K562 (cell line): ENCODE results near the gene HKDC1. TPM values are rescaled to one million over a fixed set of nuclear protein-coding genes. Genes with fewer than 3 reads are reported as not detected.

Experiments
- ATF7 ChIP-seq: fragments of 450-650 bp; IDR thresholded peaks from 2 replicates; pipeline ENCODE4 v1.7.1; 2014; ENCODE audit warnings: mild to moderate bottlenecking, moderate library complexity
- BCL6 ChIP-seq: fragments of 250-450 bp; sonication (Bioruptor Pico); IDR thresholded peaks from 2 replicates; pipeline ENCODE4 v1.4.0; 2020
- CC2D1A ChIP-seq: fragments of 450-650 bp; IDR thresholded peaks from 2 replicates; pipeline ENCODE4 v1.6.1; 2017; ENCODE audit warnings: mild to moderate bottlenecking
- E2F3 ChIP-seq: fragments of 250-450 bp; sonication (Bioruptor Pico); IDR thresholded peaks from 2 replicates; pipeline ENCODE4 v1.4.0; 2020; ENCODE audit warnings: mild to moderate bottlenecking
- FOXA1 ChIP-seq: fragments of 450-650 bp; IDR thresholded peaks from 2 replicates; pipeline ENCODE4 v1.6.1; 2016; ENCODE audit warnings: mild to moderate bottlenecking, borderline replicate concordance
- KLF10 ChIP-seq: fragments of 250-450 bp; sonication (Bioruptor Pico); IDR thresholded peaks from 2 replicates; pipeline ENCODE4 v1.6.1; 2021; ENCODE audit warnings: matching md5 sums
- MAFF ChIP-seq: IDR thresholded peaks from 2 replicates; pipeline ENCODE4 v1.6.1; 2012; ENCODE audit warnings: low read length, improper control_type of control experiment
- NCOA1 ChIP-seq: fragments of 450-650 bp; IDR thresholded peaks from 2 replicates; pipeline ENCODE4 v1.6.1; 2016; ENCODE audit warnings: low read depth
- OTX1 ChIP-seq: fragments of 450-650 bp; formaldehyde crosslinking; IDR thresholded peaks from 2 replicates; pipeline ENCODE4 v1.4.0; 2022; ENCODE audit warnings: mild to moderate bottlenecking
- POLR2B ChIP-seq: fragments of 450-650 bp; IDR thresholded peaks from 2 replicates; pipeline ENCODE4 v1.6.1; 2018; ENCODE audit warnings: low read depth; ENCODE audit not compliant: partially characterized antibody
- SIRT6 ChIP-seq: IDR thresholded peaks from one replicate; pipeline ENCODE4 v1.6.1; 2012; ENCODE audit warnings: low read depth, mild to moderate bottlenecking, control low read depth, inconsistent platforms, low read length, moderate library complexity
- THRAP3 ChIP-seq: fragments of 450-650 bp; IDR thresholded peaks from 2 replicates; pipeline ENCODE4 v1.6.1; 2016; ENCODE audit warnings: mild to moderate bottlenecking, inconsistent platforms, borderline replicate concordance
- ZFP1 ChIP-seq: fragments of 450-650 bp; formaldehyde crosslinking; IDR thresholded peaks from 2 replicates; pipeline ENCODE4 v1.4.0; 2020; ENCODE audit warnings: mild to moderate bottlenecking, mixed read lengths
- ZNF75A ChIP-seq: fragments of 450-650 bp; formaldehyde crosslinking; IDR thresholded peaks from 2 replicates; pipeline ENCODE4 v1.4.0; 2020; ENCODE audit warnings: mild to moderate bottlenecking
- ZNF785 ChIP-seq: fragments of 250-450 bp; sonication (Bioruptor Pico); IDR thresholded peaks from 2 replicates; pipeline ENCODE4 v1.4.0; 2020; ENCODE audit warnings: mild to moderate bottlenecking
- polyA plus RNA-seq, 8 experiments: library from polyadenylated mRNA; depleted of rRNA in 4 of 8; stranded (reverse) in 5 of 8; unstranded in 3 of 8; fragments of >200 nt; fragmentation: Nextera tagmentation in 2 of 8; fragmentation: Illumina TruSeq in 1 of 8; extraction: Ambion mirVana in 2 of 8; extraction: Trizol in 1 of 8; gene quantifications; 2 replicates each; pipeline versions ENCODE4 v1.2.1 to v1.2.3, GENCODE V29; 2011 to 2014; ENCODE audit warnings: inconsistent platforms in 1 of 8, missing spikeins in 1 of 8
- total RNA-seq, 7 experiments: library from RNA; depleted of rRNA in 6 of 7; stranded (reverse); fragments of >200 nt in 6 of 7; fragmentation: Illumina TruSeq in 2 of 7; extraction: Trizol in 2 of 7; gene quantifications; 2 replicates each; pipeline versions ENCODE4 v1.2.1 to v1.2.3, GENCODE V29; 2011 to 2021; ENCODE audit warnings: low replicate concordance in 1 of 7
- TF ChIP-seq, protein P1 (sequence below): fragments of 250-450 bp; sonication (Bioruptor Pico); IDR thresholded peaks from 2 replicates; pipeline ENCODE4 v1.8.0; 2021; ENCODE audit warnings: moderate library complexity, mild to moderate bottlenecking, inconsistent platforms
- TF ChIP-seq, protein P2 (sequence below): fragments of 250-450 bp; sonication (Bioruptor Pico); IDR thresholded peaks from 2 replicates; pipeline ENCODE4 v1.5.0; 2021
- TF ChIP-seq, protein P3 (sequence below): sonication (generic); formaldehyde crosslinking; IDR thresholded peaks from 2 replicates; pipeline ENCODE4 v1.8.0; 2022; ENCODE audit warnings: mild to moderate bottlenecking, missing genetic modification reagents
- TF ChIP-seq, protein P4 (sequence below): fragments of 450-650 bp; IDR thresholded peaks from 2 replicates; pipeline ENCODE4 v1.6.1; 2018; ENCODE audit not compliant: partially characterized antibody

HKDC1 gene
- total and polyA plus RNA-seq, 9 of the 15 experiments (the other 6 are each of a cell fraction or from before 2014, with no cell fraction given), result 0.04 to 0.22 (median 0.11) TPM; not detected in 5

GRCh38 chr10:69179743-69180524 lies 40.2 kb upstream of the HKDC1 start, which contains the start of gene SUPV3L1 (continued):
- TF ChIP-seq ZFP1 (CRISPR knock-in tag) (peak; percentile 52; the same call in 1 of the 2 replicates), ATF7 (peak; percentile 95), ZNF785 (no peak), SIRT6 (no peak), POLR2B (peak; percentile 64), FOXA1 (no peak), NCOA1 (no peak), OTX1 (CRISPR knock-in tag) (peak; percentile 15; the same call in 1 of the 2 replicates), MAFF (no peak), BCL6 (CRISPR knock-in tag) (no peak), CC2D1A (peak; percentile 67; the same call in 1 of the 2 replicates), ZNF75A (CRISPR knock-in tag) (no peak), E2F3 (peak; percentile 65; the same call in 1 of the 2 replicates), KLF10 (CRISPR knock-in tag) (no peak), THRAP3 (no peak)
- TF ChIP-seq, protein P1, sequence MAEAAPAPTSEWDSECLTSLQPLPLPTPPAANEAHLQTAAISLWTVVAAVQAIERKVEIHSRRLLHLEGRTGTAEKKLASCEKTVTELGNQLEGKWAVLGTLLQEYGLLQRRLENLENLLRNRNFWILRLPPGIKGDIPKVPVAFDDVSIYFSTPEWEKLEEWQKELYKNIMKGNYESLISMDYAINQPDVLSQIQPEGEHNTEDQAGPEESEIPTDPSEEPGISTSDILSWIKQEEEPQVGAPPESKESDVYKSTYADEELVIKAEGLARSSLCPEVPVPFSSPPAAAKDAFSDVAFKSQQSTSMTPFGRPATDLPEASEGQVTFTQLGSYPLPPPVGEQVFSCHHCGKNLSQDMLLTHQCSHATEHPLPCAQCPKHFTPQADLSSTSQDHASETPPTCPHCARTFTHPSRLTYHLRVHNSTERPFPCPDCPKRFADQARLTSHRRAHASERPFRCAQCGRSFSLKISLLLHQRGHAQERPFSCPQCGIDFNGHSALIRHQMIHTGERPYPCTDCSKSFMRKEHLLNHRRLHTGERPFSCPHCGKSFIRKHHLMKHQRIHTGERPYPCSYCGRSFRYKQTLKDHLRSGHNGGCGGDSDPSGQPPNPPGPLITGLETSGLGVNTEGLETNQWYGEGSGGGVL (CRISPR knock-in tag), result no peak
- TF ChIP-seq, protein P2, sequence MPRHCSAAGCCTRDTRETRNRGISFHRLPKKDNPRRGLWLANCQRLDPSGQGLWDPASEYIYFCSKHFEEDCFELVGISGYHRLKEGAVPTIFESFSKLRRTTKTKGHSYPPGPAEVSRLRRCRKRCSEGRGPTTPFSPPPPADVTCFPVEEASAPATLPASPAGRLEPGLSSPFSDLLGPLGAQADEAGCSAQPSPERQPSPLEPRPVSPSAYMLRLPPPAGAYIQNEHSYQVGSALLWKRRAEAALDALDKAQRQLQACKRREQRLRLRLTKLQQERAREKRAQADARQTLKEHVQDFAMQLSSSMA, result no peak; the same call in 1 of the 2 replicates
- TF ChIP-seq, protein P3, sequence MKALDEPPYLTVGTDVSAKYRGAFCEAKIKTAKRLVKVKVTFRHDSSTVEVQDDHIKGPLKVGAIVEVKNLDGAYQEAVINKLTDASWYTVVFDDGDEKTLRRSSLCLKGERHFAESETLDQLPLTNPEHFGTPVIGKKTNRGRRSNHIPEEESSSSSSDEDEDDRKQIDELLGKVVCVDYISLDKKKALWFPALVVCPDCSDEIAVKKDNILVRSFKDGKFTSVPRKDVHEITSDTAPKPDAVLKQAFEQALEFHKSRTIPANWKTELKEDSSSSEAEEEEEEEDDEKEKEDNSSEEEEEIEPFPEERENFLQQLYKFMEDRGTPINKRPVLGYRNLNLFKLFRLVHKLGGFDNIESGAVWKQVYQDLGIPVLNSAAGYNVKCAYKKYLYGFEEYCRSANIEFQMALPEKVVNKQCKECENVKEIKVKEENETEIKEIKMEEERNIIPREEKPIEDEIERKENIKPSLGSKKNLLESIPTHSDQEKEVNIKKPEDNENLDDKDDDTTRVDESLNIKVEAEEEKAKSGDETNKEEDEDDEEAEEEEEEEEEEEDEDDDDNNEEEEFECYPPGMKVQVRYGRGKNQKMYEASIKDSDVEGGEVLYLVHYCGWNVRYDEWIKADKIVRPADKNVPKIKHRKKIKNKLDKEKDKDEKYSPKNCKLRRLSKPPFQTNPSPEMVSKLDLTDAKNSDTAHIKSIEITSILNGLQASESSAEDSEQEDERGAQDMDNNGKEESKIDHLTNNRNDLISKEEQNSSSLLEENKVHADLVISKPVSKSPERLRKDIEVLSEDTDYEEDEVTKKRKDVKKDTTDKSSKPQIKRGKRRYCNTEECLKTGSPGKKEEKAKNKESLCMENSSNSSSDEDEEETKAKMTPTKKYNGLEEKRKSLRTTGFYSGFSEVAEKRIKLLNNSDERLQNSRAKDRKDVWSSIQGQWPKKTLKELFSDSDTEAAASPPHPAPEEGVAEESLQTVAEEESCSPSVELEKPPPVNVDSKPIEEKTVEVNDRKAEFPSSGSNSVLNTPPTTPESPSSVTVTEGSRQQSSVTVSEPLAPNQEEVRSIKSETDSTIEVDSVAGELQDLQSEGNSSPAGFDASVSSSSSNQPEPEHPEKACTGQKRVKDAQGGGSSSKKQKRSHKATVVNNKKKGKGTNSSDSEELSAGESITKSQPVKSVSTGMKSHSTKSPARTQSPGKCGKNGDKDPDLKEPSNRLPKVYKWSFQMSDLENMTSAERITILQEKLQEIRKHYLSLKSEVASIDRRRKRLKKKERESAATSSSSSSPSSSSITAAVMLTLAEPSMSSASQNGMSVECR (CRISPR knock-in tag), result peak; percentile 95
- TF ChIP-seq, protein P4, sequence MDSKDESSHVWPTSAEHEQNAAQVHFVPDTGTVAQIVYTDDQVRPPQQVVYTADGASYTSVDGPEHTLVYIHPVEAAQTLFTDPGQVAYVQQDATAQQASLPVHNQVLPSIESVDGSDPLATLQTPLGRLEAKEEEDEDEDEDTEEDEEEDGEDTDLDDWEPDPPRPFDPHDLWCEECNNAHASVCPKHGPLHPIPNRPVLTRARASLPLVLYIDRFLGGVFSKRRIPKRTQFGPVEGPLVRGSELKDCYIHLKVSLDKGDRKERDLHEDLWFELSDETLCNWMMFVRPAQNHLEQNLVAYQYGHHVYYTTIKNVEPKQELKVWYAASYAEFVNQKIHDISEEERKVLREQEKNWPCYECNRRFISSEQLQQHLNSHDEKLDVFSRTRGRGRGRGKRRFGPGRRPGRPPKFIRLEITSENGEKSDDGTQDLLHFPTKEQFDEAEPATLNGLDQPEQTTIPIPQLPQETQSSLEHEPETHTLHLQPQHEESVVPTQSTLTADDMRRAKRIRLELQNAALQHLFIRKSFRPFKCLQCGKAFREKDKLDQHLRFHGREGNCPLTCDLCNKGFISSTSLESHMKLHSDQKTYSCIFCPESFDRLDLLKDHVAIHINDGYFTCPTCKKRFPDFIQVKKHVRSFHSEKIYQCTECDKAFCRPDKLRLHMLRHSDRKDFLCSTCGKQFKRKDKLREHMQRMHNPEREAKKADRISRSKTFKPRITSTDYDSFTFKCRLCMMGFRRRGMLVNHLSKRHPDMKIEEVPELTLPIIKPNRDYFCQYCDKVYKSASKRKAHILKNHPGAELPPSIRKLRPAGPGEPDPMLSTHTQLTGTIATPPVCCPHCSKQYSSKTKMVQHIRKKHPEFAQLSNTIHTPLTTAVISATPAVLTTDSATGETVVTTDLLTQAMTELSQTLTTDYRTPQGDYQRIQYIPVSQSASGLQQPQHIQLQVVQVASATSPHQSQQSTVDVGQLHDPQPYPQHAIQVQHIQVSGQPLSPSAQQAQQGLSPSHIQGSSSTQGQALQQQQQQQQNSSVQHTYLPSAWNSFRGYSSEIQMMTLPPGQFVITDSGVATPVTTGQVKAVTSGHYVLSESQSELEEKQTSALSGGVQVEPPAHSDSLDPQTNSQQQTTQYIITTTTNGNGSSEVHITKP, result peak; percentile 15
